ENCODE measurements around the gene PFN3.
A peak's percentile ranks its signal among the peaks of the same experiment; 100 is the strongest.

DNA sequence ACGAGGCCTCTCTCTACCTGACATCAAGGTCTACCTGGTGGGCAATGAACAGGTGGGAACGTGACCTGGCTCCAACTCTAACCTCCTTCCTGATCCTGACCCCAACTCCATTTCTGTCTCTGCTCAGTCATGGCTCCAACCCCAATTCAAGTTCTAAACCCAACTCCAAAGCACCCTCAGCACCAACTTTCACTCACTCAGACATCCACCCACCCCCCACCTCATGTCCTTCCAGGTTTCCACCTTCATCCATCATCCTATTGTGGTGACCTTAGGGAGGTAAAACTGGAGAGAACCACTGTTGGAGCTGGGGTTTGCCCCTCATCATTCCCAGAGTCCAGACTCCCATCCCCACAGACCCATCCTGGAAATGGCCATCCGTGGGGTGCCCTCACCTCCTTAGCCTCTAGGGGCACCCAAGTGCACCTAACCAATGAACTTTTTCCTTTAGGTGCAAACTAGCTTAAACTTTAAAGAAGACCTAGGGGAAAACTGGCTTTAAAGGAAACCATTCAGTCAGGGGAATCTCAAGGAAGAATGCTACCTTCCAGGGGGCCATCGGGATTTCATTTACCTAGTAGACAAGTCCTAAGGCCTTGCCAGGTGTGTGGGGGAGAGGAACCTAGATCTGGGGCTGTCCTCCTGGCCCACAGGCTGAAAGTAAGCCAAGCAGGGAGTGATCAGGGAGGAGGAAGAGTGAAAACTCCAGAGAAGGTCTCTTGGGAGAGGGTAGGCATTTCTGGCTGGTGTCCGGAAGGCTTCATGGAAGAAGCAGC is 31.4 kb downstream of the PFN3 start:
- TF ChIP-seq, protein P1, sequence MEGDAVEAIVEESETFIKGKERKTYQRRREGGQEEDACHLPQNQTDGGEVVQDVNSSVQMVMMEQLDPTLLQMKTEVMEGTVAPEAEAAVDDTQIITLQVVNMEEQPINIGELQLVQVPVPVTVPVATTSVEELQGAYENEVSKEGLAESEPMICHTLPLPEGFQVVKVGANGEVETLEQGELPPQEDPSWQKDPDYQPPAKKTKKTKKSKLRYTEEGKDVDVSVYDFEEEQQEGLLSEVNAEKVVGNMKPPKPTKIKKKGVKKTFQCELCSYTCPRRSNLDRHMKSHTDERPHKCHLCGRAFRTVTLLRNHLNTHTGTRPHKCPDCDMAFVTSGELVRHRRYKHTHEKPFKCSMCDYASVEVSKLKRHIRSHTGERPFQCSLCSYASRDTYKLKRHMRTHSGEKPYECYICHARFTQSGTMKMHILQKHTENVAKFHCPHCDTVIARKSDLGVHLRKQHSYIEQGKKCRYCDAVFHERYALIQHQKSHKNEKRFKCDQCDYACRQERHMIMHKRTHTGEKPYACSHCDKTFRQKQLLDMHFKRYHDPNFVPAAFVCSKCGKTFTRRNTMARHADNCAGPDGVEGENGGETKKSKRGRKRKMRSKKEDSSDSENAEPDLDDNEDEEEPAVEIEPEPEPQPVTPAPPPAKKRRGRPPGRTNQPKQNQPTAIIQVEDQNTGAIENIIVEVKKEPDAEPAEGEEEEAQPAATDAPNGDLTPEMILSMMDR (IDR thresholded peaks at IDR 0.05; ENCODE audit: low read depth, low read length) = peak; percentile 80
- TF ChIP-seq EZH2phosphoT487 (IDR thresholded peaks at IDR 0.05; ENCODE audit: low read depth) = no peak

Data from OCI-LY3 (cell line).